ENCODE measurements around the gene DOCK7.
"Not testable (repeated sequence)": the region's sequence is repeated elsewhere in the genome, so short reads cannot be mapped to it uniquely, and the experiment has no call there.

The DOCK7 gene

GRCh38 chr1:62694479-62694878, 6.3 kb upstream of the DOCK7 start:
- H3K27ac ChIP-seq (ENCODE audit: low read depth in 2 of 2, low read length in 2 of 2); H3K27me3 ChIP-seq (ENCODE audit: control insufficient read depth in 2 of 2, insufficient read depth in 2 of 2, low read length in 2 of 2); H3K36me3 ChIP-seq (ENCODE audit: control insufficient read depth in 2 of 2, insufficient read depth in 2 of 2, low read length in 2 of 2); H3K9me3 ChIP-seq (ENCODE audit: control insufficient read depth in 2 of 2, low read length in 2 of 2); H3K9ac ChIP-seq (ENCODE audit: low read depth in 1 of 2, low read length in 2 of 2); H3K4me3 ChIP-seq (ENCODE audit: low read length in 2 of 2): not testable (repeated sequence)
- H3K4me1 ChIP-seq (ENCODE audit: control insufficient read depth in 2 of 2, insufficient read depth in 2 of 2, low read length in 2 of 2): peaks cover 6 to 18% of the 10 kb centered on the region in 2 donors

GRCh38 chr1:62693123-62693522, 4.9 kb upstream of the DOCK7 start:
- Histone ChIP-seq H3K27me3 (ENCODE audit: control insufficient read depth in 2 of 2, insufficient read depth in 2 of 2, low read length in 2 of 2) (no peaks in the 10 kb centered on the region), H3K9me3 (ENCODE audit: control insufficient read depth in 2 of 2, low read length in 2 of 2) (no peaks in the 10 kb centered on the region), H3K9ac (ENCODE audit: low read depth in 1 of 2, low read length in 2 of 2) (no peak overlapping the region), H3K36me3 (ENCODE audit: control insufficient read depth in 2 of 2, insufficient read depth in 2 of 2, low read length in 2 of 2) (peaks cover 0 to 3% of the 10 kb centered on the region in 2 donors), H3K27ac (ENCODE audit: low read depth in 2 of 2, low read length in 2 of 2) (no peak overlapping the region), H3K4me1 (ENCODE audit: control insufficient read depth in 2 of 2, insufficient read depth in 2 of 2, low read length in 2 of 2) (peaks cover 6 to 24% of the 10 kb centered on the region in 2 donors), H3K4me3 (ENCODE audit: low read length in 2 of 2) (no peak overlapping the region)

- Histone ChIP-seq H3K9ac (ENCODE audit: low read depth in 1 of 2, low read length in 2 of 2) (no peak overlapping the region), H3K27ac (ENCODE audit: low read depth in 2 of 2, low read length in 2 of 2) (peak overlapping the region; percentile 29 to 66), H3K36me3 (ENCODE audit: control insufficient read depth in 2 of 2, insufficient read depth in 2 of 2, low read length in 2 of 2) (peaks cover 0 to 3% of the 10 kb centered on the region in 2 donors), H3K9me3 (ENCODE audit: control insufficient read depth in 2 of 2, low read length in 2 of 2) (no peaks in the 10 kb centered on the region), H3K4me1 (ENCODE audit: control insufficient read depth in 2 of 2, insufficient read depth in 2 of 2, low read length in 2 of 2) (peaks cover 6 to 28% of the 10 kb centered on the region in 2 donors), H3K27me3 (ENCODE audit: control insufficient read depth in 2 of 2, insufficient read depth in 2 of 2, low read length in 2 of 2) (no peaks in the 10 kb centered on the region), H3K4me3 (ENCODE audit: low read length in 2 of 2) (peak overlapping the region; percentile 19 to 21)
These were observed 3.1 kb upstream of the DOCK7 start for GRCh38 chr1:62691062-62691844.

- Histone ChIP-seq H3K9me3 (ENCODE audit: control insufficient read depth in 2 of 2, low read length in 2 of 2) (no peaks in the 10 kb centered on the region), H3K9ac (ENCODE audit: low read depth in 1 of 2, low read length in 2 of 2) (peak overlapping the region in 1 of 2 donors; percentile 15), H3K36me3 (ENCODE audit: control insufficient read depth in 2 of 2, insufficient read depth in 2 of 2, low read length in 2 of 2) (peaks cover 0 to 3% of the 10 kb centered on the region in 2 donors), H3K27ac (ENCODE audit: low read depth in 2 of 2, low read length in 2 of 2) (peak overlapping the region in 1 of 2 donors; percentile 66), H3K4me3 (ENCODE audit: low read length in 2 of 2) (peak overlapping the region; percentile 38 to 86), H3K27me3 (ENCODE audit: control insufficient read depth in 2 of 2, insufficient read depth in 2 of 2, low read length in 2 of 2) (no peaks in the 10 kb centered on the region), H3K4me1 (ENCODE audit: control insufficient read depth in 2 of 2, insufficient read depth in 2 of 2, low read length in 2 of 2) (peaks cover 6 to 28% of the 10 kb centered on the region in 2 donors)
These were observed 1.3 kb upstream of the DOCK7 start for GRCh38 chr1:62689524-62689923.

- Histone ChIP-seq H3K27ac (ENCODE audit: low read depth in 2 of 2, low read length in 2 of 2) (peak overlapping the region; percentile 83 to 84), H3K9me3 (ENCODE audit: control insufficient read depth in 2 of 2, low read length in 2 of 2) (no peaks in the 10 kb centered on the region), H3K36me3 (ENCODE audit: control insufficient read depth in 2 of 2, insufficient read depth in 2 of 2, low read length in 2 of 2) (no peaks in the 10 kb centered on the region), H3K4me3 (ENCODE audit: low read length in 2 of 2) (peak overlapping the region; percentile 63 to 86), H3K9ac (ENCODE audit: low read depth in 1 of 2, low read length in 2 of 2) (peak overlapping the region; percentile 82 to 92), H3K4me1 (ENCODE audit: control insufficient read depth in 2 of 2, insufficient read depth in 2 of 2, low read length in 2 of 2) (peaks cover 6 to 28% of the 10 kb centered on the region in 2 donors), H3K27me3 (ENCODE audit: control insufficient read depth in 2 of 2, insufficient read depth in 2 of 2, low read length in 2 of 2) (no peaks in the 10 kb centered on the region)
These were observed 500 bp upstream of the DOCK7 start for GRCh38 chr1:62688687-62689085.

- H3K4me3 ChIP-seq (ENCODE audit: low read length in 2 of 2): peak overlapping the region; percentile 63 to 86
- H3K36me3 ChIP-seq (ENCODE audit: control insufficient read depth in 2 of 2, insufficient read depth in 2 of 2, low read length in 2 of 2): no peaks in the 10 kb centered on the region
- peak overlapping the region; percentile 29 to 92 for H3K9ac ChIP-seq (ENCODE audit: low read depth in 1 of 2, low read length in 2 of 2)
- H3K27me3 ChIP-seq (ENCODE audit: control insufficient read depth in 2 of 2, insufficient read depth in 2 of 2, low read length in 2 of 2): no peaks in the 10 kb centered on the region
- peaks cover 6 to 32% of the 10 kb centered on the region in 2 donors for H3K4me1 ChIP-seq (ENCODE audit: control insufficient read depth in 2 of 2, insufficient read depth in 2 of 2, low read length in 2 of 2)
- H3K27ac ChIP-seq (ENCODE audit: low read depth in 2 of 2, low read length in 2 of 2): peak overlapping the region; percentile 83 to 84
- H3K9me3 ChIP-seq (ENCODE audit: control insufficient read depth in 2 of 2, low read length in 2 of 2): no peaks in the 10 kb centered on the region
These were observed 724 bp downstream of the DOCK7 start for GRCh38 chr1:62687421-62687902.

- Histone ChIP-seq H3K4me3 (ENCODE audit: low read length in 2 of 2) (peak overlapping the region in 1 of 2 donors; percentile 86), H3K27ac (ENCODE audit: low read depth in 2 of 2, low read length in 2 of 2) (peak overlapping the region; percentile 83 to 84)
These were observed 1.4 kb downstream of the DOCK7 start for GRCh38 chr1:62686822-62687221.

GRCh38 chr1:62685431-62685859, 2.7 kb downstream of the DOCK7 start:
- Histone ChIP-seq H3K9ac (ENCODE audit: low read depth in 1 of 2, low read length in 2 of 2) (no peak overlapping the region), H3K4me1 (ENCODE audit: control insufficient read depth in 2 of 2, insufficient read depth in 2 of 2, low read length in 2 of 2) (peaks cover 5 to 24% of the 10 kb centered on the region in 2 donors), H3K4me3 (ENCODE audit: low read length in 2 of 2) (no peak overlapping the region)

More at GRCh38 chr1:62686822-62687221, 1.4 kb downstream of the DOCK7 start:
- Histone ChIP-seq H3K9ac (ENCODE audit: low read depth in 1 of 2, low read length in 2 of 2) (peak overlapping the region in 1 of 2 donors; percentile 92), H3K9me3 (ENCODE audit: control insufficient read depth in 2 of 2, low read length in 2 of 2) (no peaks in the 10 kb centered on the region), H3K36me3 (ENCODE audit: control insufficient read depth in 2 of 2, insufficient read depth in 2 of 2, low read length in 2 of 2) (no peaks in the 10 kb centered on the region), H3K27me3 (ENCODE audit: control insufficient read depth in 2 of 2, insufficient read depth in 2 of 2, low read length in 2 of 2) (no peaks in the 10 kb centered on the region), H3K4me1 (ENCODE audit: control insufficient read depth in 2 of 2, insufficient read depth in 2 of 2, low read length in 2 of 2) (peaks cover 11 to 37% of the 10 kb centered on the region in 2 donors)

GRCh38 chr1:62682531-62682930, 5.7 kb downstream of the DOCK7 start:
- Histone ChIP-seq H3K9me3 (ENCODE audit: control insufficient read depth in 2 of 2, low read length in 2 of 2) (no peaks in the 10 kb centered on the region), H3K4me3 (ENCODE audit: low read length in 2 of 2) (no peak overlapping the region), H3K4me1 (ENCODE audit: control insufficient read depth in 2 of 2, insufficient read depth in 2 of 2, low read length in 2 of 2) (peaks cover 5 to 15% of the 10 kb centered on the region in 2 donors), H3K27me3 (ENCODE audit: control insufficient read depth in 2 of 2, insufficient read depth in 2 of 2, low read length in 2 of 2) (no peaks in the 10 kb centered on the region), H3K9ac (ENCODE audit: low read depth in 1 of 2, low read length in 2 of 2) (no peak overlapping the region), H3K36me3 (ENCODE audit: control insufficient read depth in 2 of 2, insufficient read depth in 2 of 2, low read length in 2 of 2) (no peaks in the 10 kb centered on the region), H3K27ac (ENCODE audit: low read depth in 2 of 2, low read length in 2 of 2) (peak overlapping the region; percentile 0 to 20)

More at GRCh38 chr1:62685431-62685859, 2.7 kb downstream of the DOCK7 start:
- H3K36me3 ChIP-seq (ENCODE audit: control insufficient read depth in 2 of 2, insufficient read depth in 2 of 2, low read length in 2 of 2): no peaks in the 10 kb centered on the region
- no peaks in the 10 kb centered on the region for H3K9me3 ChIP-seq (ENCODE audit: control insufficient read depth in 2 of 2, low read length in 2 of 2)
- no peaks in the 10 kb centered on the region for H3K27me3 ChIP-seq (ENCODE audit: control insufficient read depth in 2 of 2, insufficient read depth in 2 of 2, low read length in 2 of 2)
- no peak overlapping the region for H3K27ac ChIP-seq (ENCODE audit: low read depth in 2 of 2, low read length in 2 of 2)

GRCh38 chr1:62680992-62681391, 7.2 kb downstream of the DOCK7 start:
- not testable (repeated sequence) for H3K9me3 ChIP-seq (ENCODE audit: control insufficient read depth in 2 of 2, low read length in 2 of 2); H3K27me3 ChIP-seq (ENCODE audit: control insufficient read depth in 2 of 2, insufficient read depth in 2 of 2, low read length in 2 of 2); H3K4me3 ChIP-seq (ENCODE audit: low read length in 2 of 2); H3K27ac ChIP-seq (ENCODE audit: low read depth in 2 of 2, low read length in 2 of 2); H3K36me3 ChIP-seq (ENCODE audit: control insufficient read depth in 2 of 2, insufficient read depth in 2 of 2, low read length in 2 of 2); H3K9ac ChIP-seq (ENCODE audit: low read depth in 1 of 2, low read length in 2 of 2)
- H3K4me1 ChIP-seq (ENCODE audit: control insufficient read depth in 2 of 2, insufficient read depth in 2 of 2, low read length in 2 of 2): peaks cover 5 to 10% of the 10 kb centered on the region in 2 donors

Data from mucosa of rectum (tissue), 2 donors.